WTC11 (cell line): Measurements from ENCODE around the gene RBM4. TPM values are rescaled to one million over a fixed set of nuclear protein-coding genes. Genes with fewer than 3 reads are reported as not detected.

Source experiments
- ATAC-seq: fragments of 200-7000 bp; cut with Tn5 transposase; 2 replicates; pipeline ENCODE4 v1.10.0; 2021; ENCODE audit warnings: mild to moderate bottlenecking, moderate library complexity
- CTCF ChIA-PET: fragments of 300-600 bp; sonication (Branson Sonifier 250); formaldehyde crosslinking; loops from one replicate; lab custom pipeline; 2021; ENCODE audit warnings: antibody characterized with exemption; lab: Charles Lee
- POLR2A ChIA-PET: fragments of 350-600 bp; sonication (Branson Sonifier 250); formaldehyde crosslinking; loops from one replicate; lab custom pipeline; 2021; ENCODE audit warnings: antibody characterized with exemption; lab: Charles Lee
- DNase-seq: peaks from one replicate; pipeline ENCODE4 v3.0.0; 2021; ENCODE audit warnings: low spot score
- H3K27ac Mint-ChIP-seq: 2 replicates; pipeline ENCODE4 v1.8.0; 2021; ENCODE audit warnings: mixed read lengths
- H3K27me3 Mint-ChIP-seq: 2 replicates; pipeline ENCODE4 v1.8.0; 2021; ENCODE audit warnings: low read depth, mild to moderate bottlenecking, moderate library complexity, mixed read lengths
- H3K36me3 Mint-ChIP-seq: 2 replicates; pipeline ENCODE4 v1.8.0; 2021; ENCODE audit warnings: mixed read lengths
- H3K4me1 Mint-ChIP-seq: 2 replicates; pipeline ENCODE4 v1.8.0; 2022; ENCODE audit warnings: mixed read lengths
- H3K4me3 Mint-ChIP-seq: 2 replicates; pipeline ENCODE4 v1.8.0; 2021; ENCODE audit warnings: mild to moderate bottlenecking, moderate library complexity, mixed read lengths
- H3K9me3 Mint-ChIP-seq: 2 replicates; pipeline ENCODE4 v1.8.0; 2021; ENCODE audit warnings: mixed read lengths
- CBFB ChIP-seq: sonication (generic); formaldehyde crosslinking; IDR thresholded peaks from 2 replicates; pipeline ENCODE4 v1.8.1; 2022; ENCODE audit warnings: mild to moderate bottlenecking, low read depth, missing genetic modification reagents
- E2F4 ChIP-seq: sonication (generic); formaldehyde crosslinking; IDR thresholded peaks from 2 replicates; pipeline ENCODE4 v1.8.1; 2022; ENCODE audit warnings: low read depth, mild to moderate bottlenecking, moderate library complexity, missing genetic modification reagents, borderline replicate concordance
- ETV6 ChIP-seq: sonication (generic); formaldehyde crosslinking; IDR thresholded peaks from 2 replicates; pipeline ENCODE4 v1.8.1; 2022; ENCODE audit warnings: mild to moderate bottlenecking, missing genetic modification reagents
- FOXP1 ChIP-seq: sonication (generic); formaldehyde crosslinking; IDR thresholded peaks from 2 replicates; pipeline ENCODE4 v1.8.0; 2022; ENCODE audit warnings: missing genetic modification reagents, mild to moderate bottlenecking, moderate library complexity, borderline replicate concordance
- JUN ChIP-seq: sonication (generic); formaldehyde crosslinking; IDR thresholded peaks from 2 replicates; pipeline ENCODE4 v1.8.0; 2023; ENCODE audit warnings: mild to moderate bottlenecking, missing genetic modification reagents
- NFATC4 ChIP-seq: fragments of 250-450 bp; sonication (Bioruptor Pico); IDR thresholded peaks from 2 replicates; pipeline ENCODE4 v1.9.0; 2021; ENCODE audit warnings: mild to moderate bottlenecking
- NFYB ChIP-seq: sonication (generic); formaldehyde crosslinking; conservative IDR thresholded peaks from 2 replicates; pipeline ENCODE4 v1.8.0; 2022; ENCODE audit warnings: low read depth, missing genetic modification reagents
- NR2C2 ChIP-seq: sonication (generic); formaldehyde crosslinking; IDR thresholded peaks from 2 replicates; pipeline ENCODE4 v1.8.0; 2022; ENCODE audit warnings: mild to moderate bottlenecking, missing genetic modification reagents
- NR3C1 ChIP-seq: sonication (generic); formaldehyde crosslinking; conservative IDR thresholded peaks from 2 replicates; pipeline ENCODE4 v1.8.1; 2023; ENCODE audit warnings: low read depth, mild to moderate bottlenecking, missing genetic modification reagents
- ZBTB21 ChIP-seq: sonication (generic); formaldehyde crosslinking; IDR thresholded peaks from 2 replicates; pipeline ENCODE4 v1.8.1; 2023; ENCODE audit warnings: mild to moderate bottlenecking, missing genetic modification reagents, borderline replicate concordance
- ZMAT4 ChIP-seq: fragments of 250-450 bp; sonication (Bioruptor Pico); IDR thresholded peaks from 2 replicates; pipeline ENCODE4 v1.9.0; 2021; ENCODE audit warnings: mild to moderate bottlenecking
- ZNF232 ChIP-seq: sonication (generic); formaldehyde crosslinking; IDR thresholded peaks from 2 replicates; pipeline ENCODE4 v1.8.0; 2022; ENCODE audit warnings: mild to moderate bottlenecking, missing genetic modification reagents
- ZNF317 ChIP-seq: sonication (generic); formaldehyde crosslinking; IDR thresholded peaks from 2 replicates; pipeline ENCODE4 v1.8.1; 2023; ENCODE audit warnings: low read depth, mild to moderate bottlenecking, moderate library complexity, missing genetic modification reagents, borderline replicate concordance
- ZNF416 ChIP-seq: fragments of 250-450 bp; sonication (Bioruptor Pico); IDR thresholded peaks from 2 replicates; pipeline ENCODE4 v1.9.0; 2021; ENCODE audit warnings: mild to moderate bottlenecking, inconsistent platforms
- ZNF671 ChIP-seq: fragments of 250-450 bp; sonication (Bioruptor Pico); IDR thresholded peaks from 2 replicates; pipeline ENCODE4 v1.8.0; 2021; ENCODE audit warnings: mild to moderate bottlenecking
- total RNA-seq: library from RNA; stranded (reverse); gene quantifications from 3 replicates; pipeline ENCODE4 v1.2.3, GENCODE V29; 2021
- TF ChIP-seq, protein P1 (sequence below): sonication (generic); formaldehyde crosslinking; IDR thresholded peaks from 2 replicates; pipeline ENCODE4 v1.8.0; 2023; ENCODE audit warnings: missing genetic modification reagents
- TF ChIP-seq, protein P2 (sequence below): fragments of 250-450 bp; sonication (Bioruptor Pico); conservative IDR thresholded peaks from 2 replicates; pipeline ENCODE4 v1.9.0; 2021; ENCODE audit warnings: mild to moderate bottlenecking
- TF ChIP-seq, protein P3 (sequence below): sonication (generic); formaldehyde crosslinking; IDR thresholded peaks from 2 replicates; pipeline ENCODE4 v1.8.0; 2022; ENCODE audit warnings: missing genetic modification reagents
- TF ChIP-seq, protein P4 (sequence below): sonication (generic); formaldehyde crosslinking; IDR thresholded peaks from 2 replicates; pipeline ENCODE4 v1.8.1; 2023; ENCODE audit warnings: mild to moderate bottlenecking, missing genetic modification reagents, borderline replicate concordance

The RBM4 gene
- total RNA-seq, 1 experiment from 2014 or later = 144 TPM

DNA sequence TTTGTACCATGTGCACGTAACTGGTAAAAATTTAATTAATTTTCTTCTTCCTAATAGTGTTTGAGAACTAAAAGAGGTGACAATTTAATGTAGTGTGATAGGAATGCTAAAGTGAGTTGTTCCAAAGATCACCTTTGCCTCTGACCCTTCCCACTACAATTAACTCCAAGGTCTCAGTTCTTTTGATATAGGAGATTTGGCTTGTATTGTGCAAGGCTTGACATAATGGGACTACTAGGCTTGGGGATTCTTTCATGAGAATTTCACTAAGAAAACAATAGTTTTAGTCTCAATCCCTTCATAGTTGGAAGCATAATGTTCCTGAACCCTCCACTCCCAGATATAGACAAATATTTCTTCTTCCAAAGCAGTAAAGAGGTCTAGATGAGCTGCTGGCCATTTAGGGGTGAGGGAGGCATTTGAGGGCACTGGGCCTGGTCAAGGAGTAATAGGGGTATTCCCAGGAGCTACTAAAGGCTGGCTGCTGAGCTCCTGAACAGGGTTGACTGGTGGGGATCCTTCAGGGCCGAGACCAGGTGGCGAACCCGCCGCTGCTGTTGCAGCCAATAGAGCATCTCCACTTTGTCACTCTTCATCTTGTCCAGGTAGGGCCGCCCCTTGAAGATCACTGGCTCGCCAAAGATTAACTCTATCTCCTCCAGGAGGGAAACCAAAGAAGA is 48.4 kb upstream of the RBM4 start:
- CTCF ChIA-PET = no interaction called here
- no peak overlapping the region for H3K27ac Mint-ChIP-seq
- no peak for ATAC-seq
- H3K4me1 Mint-ChIP-seq = peaks cover 11% of the 10 kb centered on the region
- POLR2A ChIA-PET = no interaction called here
- no peak for TF ChIP-seq ETV6
- TF ChIP-seq ZNF416 (CRISPR knock-in tag) = no peak
- TF ChIP-seq, protein P1, sequence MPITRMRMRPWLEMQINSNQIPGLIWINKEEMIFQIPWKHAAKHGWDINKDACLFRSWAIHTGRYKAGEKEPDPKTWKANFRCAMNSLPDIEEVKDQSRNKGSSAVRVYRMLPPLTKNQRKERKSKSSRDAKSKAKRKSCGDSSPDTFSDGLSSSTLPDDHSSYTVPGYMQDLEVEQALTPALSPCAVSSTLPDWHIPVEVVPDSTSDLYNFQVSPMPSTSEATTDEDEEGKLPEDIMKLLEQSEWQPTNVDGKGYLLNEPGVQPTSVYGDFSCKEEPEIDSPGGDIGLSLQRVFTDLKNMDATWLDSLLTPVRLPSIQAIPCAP = no peak
- TF ChIP-seq, protein P2, sequence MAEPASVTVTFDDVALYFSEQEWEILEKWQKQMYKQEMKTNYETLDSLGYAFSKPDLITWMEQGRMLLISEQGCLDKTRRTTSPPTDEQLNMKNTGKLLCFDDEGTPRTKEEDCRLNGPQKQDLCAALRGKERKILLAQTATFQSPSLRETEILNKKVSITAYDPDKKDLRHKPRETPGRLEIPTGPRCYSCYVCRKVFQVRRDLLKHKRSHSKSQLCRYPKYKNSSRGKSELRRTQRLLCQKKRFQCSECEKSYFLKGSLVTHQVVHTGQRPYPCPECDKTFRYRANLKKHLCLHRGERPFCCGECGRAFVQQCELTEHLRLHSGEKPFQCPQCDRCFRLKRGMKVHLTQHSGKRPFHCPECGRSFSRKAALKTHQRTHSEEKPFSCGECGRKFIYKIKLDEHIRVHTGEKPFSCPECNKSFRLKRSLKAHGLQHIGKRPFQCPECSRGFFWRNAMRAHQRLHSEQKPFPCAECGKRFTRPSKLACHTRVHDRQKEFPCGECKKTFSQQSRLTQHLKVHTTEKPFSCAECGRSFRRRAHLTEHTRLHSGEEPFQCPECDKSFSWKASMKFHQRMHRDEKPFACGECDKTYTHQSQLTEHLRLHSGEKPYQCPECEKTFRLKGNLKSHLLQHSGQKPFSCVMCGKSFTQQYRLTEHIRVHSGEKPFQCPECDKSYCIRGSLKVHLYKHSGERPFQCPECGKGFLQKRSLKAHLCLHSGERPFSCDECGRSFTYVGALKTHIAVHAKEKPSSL = no peak
- TF ChIP-seq, protein P3, sequence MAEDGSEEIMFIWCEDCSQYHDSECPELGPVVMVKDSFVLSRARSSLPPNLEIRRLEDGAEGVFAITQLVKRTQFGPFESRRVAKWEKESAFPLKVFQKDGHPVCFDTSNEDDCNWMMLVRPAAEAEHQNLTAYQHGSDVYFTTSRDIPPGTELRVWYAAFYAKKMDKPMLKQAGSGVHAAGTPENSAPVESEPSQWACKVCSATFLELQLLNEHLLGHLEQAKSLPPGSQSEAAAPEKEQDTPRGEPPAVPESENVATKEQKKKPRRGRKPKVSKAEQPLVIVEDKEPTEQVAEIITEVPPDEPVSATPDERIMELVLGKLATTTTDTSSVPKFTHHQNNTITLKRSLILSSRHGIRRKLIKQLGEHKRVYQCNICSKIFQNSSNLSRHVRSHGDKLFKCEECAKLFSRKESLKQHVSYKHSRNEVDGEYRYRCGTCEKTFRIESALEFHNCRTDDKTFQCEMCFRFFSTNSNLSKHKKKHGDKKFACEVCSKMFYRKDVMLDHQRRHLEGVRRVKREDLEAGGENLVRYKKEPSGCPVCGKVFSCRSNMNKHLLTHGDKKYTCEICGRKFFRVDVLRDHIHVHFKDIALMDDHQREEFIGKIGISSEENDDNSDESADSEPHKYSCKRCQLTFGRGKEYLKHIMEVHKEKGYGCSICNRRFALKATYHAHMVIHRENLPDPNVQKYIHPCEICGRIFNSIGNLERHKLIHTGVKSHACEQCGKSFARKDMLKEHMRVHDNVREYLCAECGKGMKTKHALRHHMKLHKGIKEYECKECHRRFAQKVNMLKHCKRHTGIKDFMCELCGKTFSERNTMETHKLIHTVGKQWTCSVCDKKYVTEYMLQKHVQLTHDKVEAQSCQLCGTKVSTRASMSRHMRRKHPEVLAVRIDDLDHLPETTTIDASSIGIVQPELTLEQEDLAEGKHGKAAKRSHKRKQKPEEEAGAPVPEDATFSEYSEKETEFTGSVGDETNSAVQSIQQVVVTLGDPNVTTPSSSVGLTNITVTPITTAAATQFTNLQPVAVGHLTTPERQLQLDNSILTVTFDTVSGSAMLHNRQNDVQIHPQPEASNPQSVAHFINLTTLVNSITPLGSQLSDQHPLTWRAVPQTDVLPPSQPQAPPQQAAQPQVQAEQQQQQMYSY (CRISPR knock-in tag) = no peak
- no peak for TF ChIP-seq ZNF232
- TF ChIP-seq ZBTB21 (CRISPR knock-in tag) = no peak
- TF ChIP-seq JUN (CRISPR knock-in tag) = no peak
- no peak for TF ChIP-seq NFATC4
- DNase-seq = no peak
- peaks cover 18% of the 10 kb centered on the region for H3K36me3 Mint-ChIP-seq
- H3K9me3 Mint-ChIP-seq = peaks cover 37% of the 10 kb centered on the region
- peaks cover 57% of the 10 kb centered on the region for H3K27me3 Mint-ChIP-seq
- H3K4me3 Mint-ChIP-seq = no peak overlapping the region

DNA sequence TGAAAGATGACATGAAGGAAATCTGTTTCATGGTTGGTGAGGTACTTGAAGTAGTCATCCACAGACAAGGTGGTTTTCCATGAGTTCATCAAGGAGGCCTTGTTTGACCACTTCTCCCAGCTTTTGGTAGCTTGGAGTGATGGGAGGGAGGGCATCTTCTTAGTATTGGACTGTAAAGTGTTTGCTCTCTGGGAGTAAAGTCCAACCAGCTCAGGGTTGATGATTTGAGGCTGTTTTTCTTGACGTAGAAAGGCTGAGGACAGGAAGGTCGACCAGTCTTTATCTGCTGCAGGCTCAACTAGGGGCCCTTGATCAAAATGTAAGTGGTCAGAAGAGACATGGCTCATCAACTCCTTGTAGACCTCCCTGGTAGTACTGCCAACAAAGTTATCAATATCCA is 47.3 kb upstream of the RBM4 start:
- Mint-ChIP-seq H3K27ac (no peak overlapping the region), H3K27me3 (peaks cover 49% of the 10 kb centered on the region), H3K36me3 (peaks cover 18% of the 10 kb centered on the region), H3K9me3 (peaks cover 28% of the 10 kb centered on the region), H3K4me3 (no peak overlapping the region), H3K4me1 (peaks cover 11% of the 10 kb centered on the region)
- DNase-seq (no peak), ATAC-seq (no peak)
- POLR2A ChIA-PET = interaction anchor here (0.7 kb wide), 1 partner anchor 47 kb away, joined by 4 read pairs; no protein-coding TSS in a partner anchor
- CTCF ChIA-PET = interaction anchor here (0.6 kb wide), 1 partner anchor 23 kb away, joined by 4 read pairs; no protein-coding TSS in a partner anchor
- TF ChIP-seq, protein P3 (CRISPR knock-in tag) = no peak
- TF ChIP-seq NR3C1 = no peak
- TF ChIP-seq, protein P4, sequence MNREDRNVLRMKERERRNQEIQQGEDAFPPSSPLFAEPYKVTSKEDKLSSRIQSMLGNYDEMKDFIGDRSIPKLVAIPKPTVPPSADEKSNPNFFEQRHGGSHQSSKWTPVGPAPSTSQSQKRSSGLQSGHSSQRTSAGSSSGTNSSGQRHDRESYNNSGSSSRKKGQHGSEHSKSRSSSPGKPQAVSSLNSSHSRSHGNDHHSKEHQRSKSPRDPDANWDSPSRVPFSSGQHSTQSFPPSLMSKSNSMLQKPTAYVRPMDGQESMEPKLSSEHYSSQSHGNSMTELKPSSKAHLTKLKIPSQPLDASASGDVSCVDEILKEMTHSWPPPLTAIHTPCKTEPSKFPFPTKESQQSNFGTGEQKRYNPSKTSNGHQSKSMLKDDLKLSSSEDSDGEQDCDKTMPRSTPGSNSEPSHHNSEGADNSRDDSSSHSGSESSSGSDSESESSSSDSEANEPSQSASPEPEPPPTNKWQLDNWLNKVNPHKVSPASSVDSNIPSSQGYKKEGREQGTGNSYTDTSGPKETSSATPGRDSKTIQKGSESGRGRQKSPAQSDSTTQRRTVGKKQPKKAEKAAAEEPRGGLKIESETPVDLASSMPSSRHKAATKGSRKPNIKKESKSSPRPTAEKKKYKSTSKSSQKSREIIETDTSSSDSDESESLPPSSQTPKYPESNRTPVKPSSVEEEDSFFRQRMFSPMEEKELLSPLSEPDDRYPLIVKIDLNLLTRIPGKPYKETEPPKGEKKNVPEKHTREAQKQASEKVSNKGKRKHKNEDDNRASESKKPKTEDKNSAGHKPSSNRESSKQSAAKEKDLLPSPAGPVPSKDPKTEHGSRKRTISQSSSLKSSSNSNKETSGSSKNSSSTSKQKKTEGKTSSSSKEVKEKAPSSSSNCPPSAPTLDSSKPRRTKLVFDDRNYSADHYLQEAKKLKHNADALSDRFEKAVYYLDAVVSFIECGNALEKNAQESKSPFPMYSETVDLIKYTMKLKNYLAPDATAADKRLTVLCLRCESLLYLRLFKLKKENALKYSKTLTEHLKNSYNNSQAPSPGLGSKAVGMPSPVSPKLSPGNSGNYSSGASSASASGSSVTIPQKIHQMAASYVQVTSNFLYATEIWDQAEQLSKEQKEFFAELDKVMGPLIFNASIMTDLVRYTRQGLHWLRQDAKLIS (CRISPR knock-in tag) = no peak
- no peak for TF ChIP-seq ZMAT4 (CRISPR knock-in tag)
- no peak for TF ChIP-seq FOXP1 (CRISPR knock-in tag)
- TF ChIP-seq ZNF317 = no peak
- no peak for TF ChIP-seq NFYB (CRISPR knock-in tag)
- TF ChIP-seq E2F4 (CRISPR knock-in tag) = no peak
- TF ChIP-seq NR2C2 (CRISPR knock-in tag) = no peak
- TF ChIP-seq CBFB (CRISPR knock-in tag) = no peak
- no peak for TF ChIP-seq ZNF671 (CRISPR knock-in tag)
